VCaP (cell line): ENCODE data around the gene NBEAL2.

Experiments
- H3K27ac ChIP-seq: fragments of 450-650 bp; 2 replicates; pipeline ENCODE4 v1.5.1; 2017
- TF ChIP-seq, protein P1 (sequence below): fragments of 450-650 bp; conservative IDR thresholded peaks from 2 replicates; pipeline ENCODE4 v1.5.1; 2017; ENCODE audit warnings: mild to moderate bottlenecking, moderate library complexity

Gene NBEAL2

GRCh38 chr3:46978985-46979944, at the start of gene NBEAL2:
Gene NBEAL2 (plus strand): TSS chr3:46979666. CDS start chr3:46979862, 196 bp downstream.
- H3K27ac ChIP-seq = peak within 1 kb of the TSS; percentile 91
- TF ChIP-seq, protein P1, sequence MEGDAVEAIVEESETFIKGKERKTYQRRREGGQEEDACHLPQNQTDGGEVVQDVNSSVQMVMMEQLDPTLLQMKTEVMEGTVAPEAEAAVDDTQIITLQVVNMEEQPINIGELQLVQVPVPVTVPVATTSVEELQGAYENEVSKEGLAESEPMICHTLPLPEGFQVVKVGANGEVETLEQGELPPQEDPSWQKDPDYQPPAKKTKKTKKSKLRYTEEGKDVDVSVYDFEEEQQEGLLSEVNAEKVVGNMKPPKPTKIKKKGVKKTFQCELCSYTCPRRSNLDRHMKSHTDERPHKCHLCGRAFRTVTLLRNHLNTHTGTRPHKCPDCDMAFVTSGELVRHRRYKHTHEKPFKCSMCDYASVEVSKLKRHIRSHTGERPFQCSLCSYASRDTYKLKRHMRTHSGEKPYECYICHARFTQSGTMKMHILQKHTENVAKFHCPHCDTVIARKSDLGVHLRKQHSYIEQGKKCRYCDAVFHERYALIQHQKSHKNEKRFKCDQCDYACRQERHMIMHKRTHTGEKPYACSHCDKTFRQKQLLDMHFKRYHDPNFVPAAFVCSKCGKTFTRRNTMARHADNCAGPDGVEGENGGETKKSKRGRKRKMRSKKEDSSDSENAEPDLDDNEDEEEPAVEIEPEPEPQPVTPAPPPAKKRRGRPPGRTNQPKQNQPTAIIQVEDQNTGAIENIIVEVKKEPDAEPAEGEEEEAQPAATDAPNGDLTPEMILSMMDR = peak; percentile 18; the same call in 1 of the 2 replicates

DNA sequence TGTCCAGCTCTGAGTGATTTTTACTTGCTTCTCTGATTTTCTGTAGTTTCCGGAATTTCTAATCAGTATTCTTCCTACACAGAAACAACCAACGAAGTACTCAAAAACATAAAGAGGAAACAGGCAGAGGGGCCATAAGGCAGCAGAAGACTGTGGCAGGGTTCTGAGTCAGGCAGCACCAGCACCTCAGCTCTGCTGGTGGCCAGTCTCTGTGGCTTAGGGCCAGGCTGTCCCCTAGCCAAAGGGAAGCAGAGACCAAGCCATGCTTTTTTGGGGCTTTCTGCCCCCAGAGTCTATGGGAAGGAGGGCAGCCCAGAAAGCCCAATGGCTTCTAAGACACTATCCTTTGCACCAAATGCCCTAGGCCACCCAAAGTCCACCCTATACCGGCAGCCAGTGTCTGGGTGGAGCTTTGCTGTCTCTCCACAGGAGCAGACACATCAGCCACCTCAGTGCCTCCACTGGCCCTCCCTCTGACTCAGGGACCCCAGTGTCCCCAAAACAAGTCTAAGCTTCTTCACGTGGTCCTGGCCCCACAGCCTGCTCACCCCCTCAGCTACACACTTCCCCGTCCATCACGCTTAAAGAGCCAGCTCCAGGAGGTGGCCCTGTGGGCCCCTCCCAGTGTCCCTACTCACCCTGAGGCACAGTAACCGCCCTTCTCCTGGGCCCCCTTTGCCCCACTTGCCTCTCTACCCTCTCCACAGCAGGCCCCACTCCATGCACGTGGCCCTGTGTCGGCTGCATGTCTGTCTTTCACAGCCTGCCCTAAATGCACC, 49.1 kb upstream of the NBEAL2 start:
- TF ChIP-seq, protein P1 = no peak
- peak overlapping the region; percentile 68 for H3K27ac ChIP-seq

DNA sequence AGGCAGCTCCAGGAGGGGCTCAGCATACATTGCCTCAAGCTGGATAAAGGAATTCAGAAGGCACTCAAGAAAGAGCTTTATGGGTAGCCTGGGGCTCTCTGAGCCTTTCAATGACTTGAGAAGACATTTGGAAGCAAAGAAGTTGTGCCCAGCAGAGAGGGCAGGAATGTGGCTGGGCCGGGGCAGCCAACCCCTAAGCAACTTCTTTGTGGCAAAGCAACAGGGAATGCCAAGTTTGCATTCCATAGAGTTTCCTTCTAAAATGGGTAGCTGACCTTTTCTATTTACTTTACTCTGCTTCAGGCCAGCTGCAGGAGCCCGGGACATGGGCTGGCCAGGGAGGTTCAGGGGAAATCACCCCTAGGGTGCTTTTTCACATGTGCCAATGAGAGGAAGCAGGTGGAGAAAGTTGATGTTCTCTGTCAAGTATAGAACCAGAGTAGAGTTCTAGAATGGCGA, 48.5 kb upstream of the NBEAL2 start:
- TF ChIP-seq, protein P1 = no peak
- H3K27ac ChIP-seq = peak overlapping the region; percentile 68

DNA sequence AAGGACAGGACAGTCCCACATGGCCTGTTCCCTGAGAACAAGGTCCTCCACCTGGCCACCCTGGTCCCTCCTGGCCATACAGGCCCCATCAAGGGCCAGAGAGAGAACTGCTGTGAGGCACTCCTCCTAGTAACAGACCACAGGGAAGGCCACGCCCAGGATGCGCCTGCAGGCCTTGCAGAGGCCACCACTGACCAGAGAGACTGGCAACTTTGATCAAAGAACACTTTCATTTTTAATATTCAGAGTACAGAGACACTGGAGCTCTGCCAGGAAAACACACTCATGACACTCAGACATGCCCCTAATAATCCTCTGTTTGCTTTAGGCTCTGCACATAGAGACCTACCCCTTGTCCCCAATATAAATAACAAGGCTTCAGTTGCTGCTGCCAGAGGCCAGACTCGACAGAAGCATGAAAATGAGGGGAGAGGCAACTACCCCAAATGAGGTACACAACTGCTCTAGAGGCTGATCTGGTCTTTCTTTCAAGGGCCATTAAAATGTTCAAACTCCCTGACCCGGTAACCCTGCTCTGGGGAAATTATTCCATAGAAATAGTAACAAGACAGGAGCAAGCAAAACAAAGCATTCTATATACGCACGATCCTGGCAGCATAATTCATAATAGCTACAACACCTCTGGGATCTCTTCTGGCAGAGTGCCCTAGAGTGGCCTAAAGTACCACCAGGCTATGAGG, 47.7 kb upstream of the NBEAL2 start:
- peak overlapping the region; percentile 68 for H3K27ac ChIP-seq
- TF ChIP-seq, protein P1 = no peak

- TF ChIP-seq, protein P1 = no peak
- H3K27ac ChIP-seq = peak overlapping the region; percentile 68
These were observed 46.8 kb upstream of the NBEAL2 start for GRCh38 chr3:46932455-46933225.

DNA sequence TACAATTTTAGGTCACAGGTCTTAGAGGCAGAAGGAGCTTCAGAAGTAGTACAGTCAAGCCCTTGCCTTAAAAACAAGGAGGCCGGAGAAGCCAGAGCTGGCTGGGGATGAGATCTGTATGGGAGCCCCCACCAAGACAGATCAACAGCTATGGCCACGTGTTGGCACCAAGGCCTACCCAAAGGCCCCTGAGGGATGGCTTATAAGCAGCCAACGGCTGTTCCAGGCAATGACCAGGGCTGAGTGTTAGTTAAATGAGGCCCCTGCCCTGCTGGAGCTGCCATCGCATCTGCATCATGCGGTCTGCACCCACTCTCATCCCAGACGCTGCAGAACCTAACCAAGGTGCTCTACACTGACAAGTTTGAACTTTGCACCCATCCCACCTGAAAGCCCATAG, 46.2 kb upstream of the NBEAL2 start:
- H3K27ac ChIP-seq = peak overlapping the region; percentile 68
- TF ChIP-seq, protein P1 = no peak
